HepG2 (cell line): ENCODE measurements around the gene GPX5. TPM values are rescaled to one million over a fixed set of nuclear protein-coding genes. Genes with fewer than 3 reads are reported as not detected.
"Not testable (repeated sequence)": the region's sequence is repeated elsewhere in the genome, so short reads cannot be mapped to it uniquely, and the experiment has no call there.

Experiments used
- ATAC-seq: fragments of 200-7000 bp; cut with Tn5 transposase; 3 replicates; pipeline ENCODE4 v1.9.1; 2020; ENCODE audit warnings: mild to moderate bottlenecking, moderate library complexity
- BruUV-seq: library from RNA; stranded (reverse); fragments of 400-500 nt; replicated peaks from 2 replicates; lab custom pipeline; 2021; lab: Mats Ljungman, UMichigan
- CTCF ChIA-PET: fragments of 300-600 bp; formaldehyde crosslinking; extraction: SDS; loops from one replicate; lab custom pipeline; 2021; ENCODE audit warnings: low total read pairs, inconsistent platforms, low intra/inter-chr PET ratio; lab: Yijun Ruan, JAX
- POLR2A ChIA-PET: fragments of 350-600 bp; sonication (Branson Sonifier 250); formaldehyde crosslinking; loops from one replicate; lab custom pipeline; 2020; ENCODE audit warnings: antibody characterized with exemption, inconsistent platforms; lab: Yijun Ruan, JAX
- DNase-seq: peaks from one replicate; pipeline ENCODE4 v3.0.0-alpha.2; 2015; ENCODE audit warnings: low spot score
- FAIRE-seq: peaks from 3 replicates; lab custom pipeline; 2011; peaks lifted over from hg19 to GRCh38; lab: Jason Lieb, UNC
- H2AFZ ChIP-seq: one replicate; pipeline ENCODE4 v1.6.1; 2011; ENCODE audit warnings: low read length, inconsistent platforms
- H3K27ac ChIP-seq: fragments of 300-600 bp; 3 replicates; pipeline ENCODE4 v1.8.0; 2011; ENCODE audit warnings: mixed run types, mild to moderate bottlenecking, mixed read lengths, low read length, inconsistent platforms; ENCODE audit not compliant: insufficient read depth; ENCODE audit errors: extremely low read length
- H3K27me3 ChIP-seq, 2 experiments: fragments of 200-600 bp in 1 of 2; 2 replicates in 1 of 2; 3 replicates in 1 of 2; pipeline versions ENCODE4 v1.6.0 to v1.8.0; 2011; ENCODE audit warnings: low read length in 2 of 2, mild to moderate bottlenecking in 2 of 2, moderate library complexity in 2 of 2, inconsistent platforms in 1 of 2; ENCODE audit not compliant: insufficient read depth in 2 of 2, control insufficient read depth in 1 of 2
- H3K36me3 ChIP-seq, 2 experiments: fragments of 200-600 bp in 1 of 2; replicated peaks in 1 of 2; 2 replicates in 1 of 2; 3 replicates in 1 of 2; pipeline versions ENCODE4 v1.5.1 to v1.8.0; 2011; ENCODE audit warnings: low read length in 2 of 2, inconsistent platforms in 1 of 2; ENCODE audit not compliant: insufficient read depth in 2 of 2, control insufficient read depth in 1 of 2
- H3K4me1 ChIP-seq: 2 replicates; pipeline ENCODE4 v1.5.1; 2012; ENCODE audit warnings: low read length, inconsistent platforms; ENCODE audit not compliant: insufficient read depth
- H3K4me2 ChIP-seq: 2 replicates; pipeline ENCODE4 v1.6.0; 2011; ENCODE audit warnings: low read depth, low read length, inconsistent platforms
- H3K4me3 ChIP-seq, 3 experiments: fragments of 200-600 bp in 1 of 3; sonication (generic), shearing (Covaris generic) in 1 of 3; replicated peaks in 1 of 3; 2 replicates each; pipeline ENCODE4 v1.5.1; 2011 to 2016; ENCODE audit warnings: low read length in 3 of 3, inconsistent platforms in 2 of 3, low read depth in 2 of 3, mild to moderate bottlenecking in 2 of 3, control low read depth in 1 of 3, mixed read lengths in 1 of 3; ENCODE audit not compliant: insufficient read depth in 1 of 3
- H3K79me2 ChIP-seq: one replicate; pipeline ENCODE4 v1.6.1; 2011; ENCODE audit warnings: low read length, inconsistent platforms; ENCODE audit not compliant: insufficient read depth
- H3K9ac ChIP-seq: 2 replicates; pipeline ENCODE4 v1.6.0; 2011; ENCODE audit warnings: mild to moderate bottlenecking, low read depth, low read length, inconsistent platforms; ENCODE audit not compliant: insufficient read depth
- H3K9me3 ChIP-seq: 2 replicates; pipeline ENCODE4 v1.5.1; 2012; ENCODE audit warnings: mild to moderate bottlenecking, low read length
- H4K20me1 ChIP-seq: 2 replicates; pipeline ENCODE4 v1.6.0; 2011; ENCODE audit warnings: inconsistent platforms, mild to moderate bottlenecking, low read length, moderate library complexity; ENCODE audit not compliant: insufficient read depth
- DNMT1 ChIP-seq: sonication (generic); formaldehyde crosslinking; IDR thresholded peaks from 2 replicates; pipeline ENCODE4 v1.5.1; 2020; ENCODE audit warnings: mild to moderate bottlenecking, missing genetic modification reagents
- ZNF629 ChIP-seq: sonication (generic); formaldehyde crosslinking; conservative IDR thresholded peaks from 2 replicates; pipeline ENCODE4 v1.5.0; 2020; ENCODE audit warnings: missing genetic modification reagents
- WGBS: methylation state at CpG from one replicate; pipeline ENCODE4 v1.1.6; 2017; ENCODE audit warnings: low lambda C conversion rate; 5-methylcytosine and 5-hydroxymethylcytosine counted together
- in situ Hi-C: cut with HindIII; loops from 2 replicates; pipeline ENCODE4 v1.10.0; 2017; ENCODE audit warnings: low pct_unique_long_range_greater_than_20kb; ENCODE audit not compliant: extremely low pct_ligation_motif_present
- intact Hi-C: fragments of 100-400 bp; cut with micrococcal nuclease; formaldehyde crosslinking; loops from one replicate; pipeline ENCODE4 v1.10.0; 2022; ENCODE audit not compliant: unreplicated experiment
- polyA plus RNA-seq, 8 experiments: library from polyadenylated mRNA; depleted of rRNA in 3 of 8; stranded (reverse) in 7 of 8; unstranded in 1 of 8; fragments of >200 nt; fragmentation: Illumina TruSeq in 4 of 8; extraction: Trizol in 4 of 8; gene quantifications; 2 replicates each; pipeline versions ENCODE4 v1.2.1 to v1.2.3, GENCODE V29; 2011 to 2016; ENCODE audit warnings: low read depth in 4 of 8, missing spikeins in 1 of 8, mixed read lengths in 1 of 8; ENCODE audit not compliant: insufficient read depth in 1 of 8
- total RNA-seq, 5 experiments: library from RNA; depleted of rRNA; stranded (reverse); fragments of >200 nt; fragmentation: Illumina TruSeq; extraction: Trizol; gene quantifications; 2 replicates each; pipeline ENCODE4 v1.2.3, GENCODE V29; 2016; ENCODE audit warnings: low read depth in 1 of 5

The GPX5 gene
- total and polyA plus RNA-seq, 2 of the 13 experiments (the other 11 are each of a cell fraction or from before 2014, with no cell fraction given) = not detected

- no TSS peak for BruUV-seq
- Histone ChIP-seq H3K27ac (no peak overlapping the region), H3K4me3 (no peak overlapping the region), H2AFZ (no peak overlapping the region), H3K79me2 (no peaks in the 10 kb centered on the region), H4K20me1 (no peaks in the 10 kb centered on the region), H3K9me3 (no peaks in the 10 kb centered on the region), H3K36me3 (no peaks in the 10 kb centered on the region), H3K4me2 (no peak overlapping the region), H3K27me3 (peaks cover 3 to 28% of the 10 kb centered on the region in 2 experiments; a peak in 4 of 5 replicates), H3K9ac (no peak overlapping the region), H3K4me1 (no peaks in the 10 kb centered on the region)
- intact Hi-C loops (no loop called here), in situ Hi-C loops (no loop called here)
- 87% methylated on average over 24 of the region's 51 CpGs for WGBS
- FAIRE-seq (no peak), DNase-seq (no peak), ATAC-seq (no peak)
- CTCF ChIA-PET = no interaction called here
- TF ChIP-seq ZNF629 (CRISPR knock-in tag) = no peak
- 0 out of 2 replicates have a peak, but pooled peaks have one; percentile 77 for TF ChIP-seq DNMT1
- POLR2A ChIA-PET = no interaction called here
Measured at GRCh38 chr6:28511628-28512300, 13.9 kb upstream of the GPX5 start.

GRCh38 chr6:28512387-28512786 is 13.3 kb upstream of the GPX5 start:
- intact Hi-C loops = not testable (repeated sequence)

More at GRCh38 chr6:28512387-28512786, 13.3 kb upstream of the GPX5 start:
- H3K36me3 ChIP-seq, H2AFZ ChIP-seq, POLR2A ChIA-PET, H3K4me3 ChIP-seq, CTCF ChIA-PET, H4K20me1 ChIP-seq, in situ Hi-C loops, DNase-seq, FAIRE-seq, H3K9ac ChIP-seq, H3K9me3 ChIP-seq, H3K79me2 ChIP-seq, H3K27ac ChIP-seq, BruUV-seq, H3K4me2 ChIP-seq, H3K4me1 ChIP-seq, ATAC-seq: not testable (repeated sequence)
- 74% methylated on average over 8 of the region's 8 CpGs for WGBS
- peaks cover 3 to 28% of the 10 kb centered on the region in 2 experiments; a peak in 4 of 5 replicates for H3K27me3 ChIP-seq
